Progenitor cell of endocrine pancreas (in vitro differentiated cells): ENCODE results near the gene HTR1D. TPM values are rescaled to one million over a fixed set of nuclear protein-coding genes. Genes with fewer than 3 reads are reported as not detected.

Experiments
- DNase-seq: peaks from one replicate; pipeline ENCODE4 v3.0.0; 2021; ENCODE audit warnings: low spot score; ENCODE audit not compliant: unreplicated experiment
- H3K27ac Mint-ChIP-seq: 2 replicates; pipeline ENCODE4 v1.8.0; 2021; ENCODE audit warnings: mild to moderate bottlenecking, moderate library complexity, mixed read lengths
- H3K27me3 Mint-ChIP-seq: 2 replicates; pipeline ENCODE4 v1.8.0; 2021; ENCODE audit warnings: mixed read lengths
- H3K36me3 Mint-ChIP-seq: 2 replicates; pipeline ENCODE4 v1.8.0; 2022; ENCODE audit warnings: mixed read lengths; ENCODE audit not compliant: insufficient read depth
- H3K4me1 Mint-ChIP-seq: 2 replicates; pipeline ENCODE4 v1.8.0; 2021; ENCODE audit warnings: low read depth, mixed read lengths
- H3K4me3 Mint-ChIP-seq: 2 replicates; pipeline ENCODE4 v1.8.0; 2021; ENCODE audit warnings: low read depth, mild to moderate bottlenecking, moderate library complexity, mixed read lengths
- H3K9me3 Mint-ChIP-seq: 2 replicates; pipeline ENCODE4 v1.8.0; 2021; ENCODE audit warnings: low read depth, mixed read lengths
- CTCF ChIP-seq: fragments of 200-600 bp; sonication (generic); IDR thresholded peaks from one replicate; pipeline ENCODE4 v1.5.0; 2021; ENCODE audit warnings: antibody characterized with exemption, mild to moderate bottlenecking; ENCODE audit not compliant: unreplicated experiment
- total RNA-seq: library from RNA; stranded (reverse); gene quantifications from 2 replicates; pipeline ENCODE4 v1.2.1, GENCODE V29; 2021

Gene HTR1D
- total RNA-seq, 1 donor from 2014 or later = 0.31 TPM

GRCh38 chr1:23249787-23250454 lies 32.6 kb upstream of the HTR1D start:
- Mint-ChIP-seq H3K4me3 (no peak overlapping the region), H3K9me3 (peaks cover 7% of the 10 kb centered on the region), H3K36me3 (peaks cover 2% of the 10 kb centered on the region), H3K27ac (no peak overlapping the region), H3K4me1 (no peaks in the 10 kb centered on the region), H3K27me3 (no peaks in the 10 kb centered on the region)
- no peak for DNase-seq
- no peak for TF ChIP-seq CTCF

- peaks cover 2% of the 10 kb centered on the region for H3K36me3 Mint-ChIP-seq
- TF ChIP-seq CTCF = no peak
- peaks cover 7% of the 10 kb centered on the region for H3K9me3 Mint-ChIP-seq
- H3K27me3 Mint-ChIP-seq = no peaks in the 10 kb centered on the region
- H3K4me3 Mint-ChIP-seq = no peak overlapping the region
- no peak overlapping the region for H3K27ac Mint-ChIP-seq
- DNase-seq = no peak
- no peaks in the 10 kb centered on the region for H3K4me1 Mint-ChIP-seq
Observed at GRCh38 chr1:23247276-23247675, 30.0 kb upstream of the HTR1D start.

GRCh38 chr1:23246274-23246673 lies 29.0 kb upstream of the HTR1D start:
- Mint-ChIP-seq H3K36me3 (peaks cover 2% of the 10 kb centered on the region), H3K27ac (no peak overlapping the region), H3K4me1 (no peaks in the 10 kb centered on the region), H3K9me3 (peaks cover 7% of the 10 kb centered on the region), H3K27me3 (no peaks in the 10 kb centered on the region), H3K4me3 (no peak overlapping the region)
- TF ChIP-seq CTCF = no peak
- no peak for DNase-seq

- DNase-seq = no peak
- Mint-ChIP-seq H3K27ac (no peak overlapping the region), H3K9me3 (no peaks in the 10 kb centered on the region), H3K4me1 (no peaks in the 10 kb centered on the region), H3K4me3 (no peak overlapping the region), H3K36me3 (no peaks in the 10 kb centered on the region), H3K27me3 (no peaks in the 10 kb centered on the region)
- no peak for TF ChIP-seq CTCF
Observed at GRCh38 chr1:23244256-23244761, 27.0 kb upstream of the HTR1D start.

GRCh38 chr1:23242414-23242813 lies 25.1 kb upstream of the HTR1D start:
- no peaks in the 10 kb centered on the region for H3K27me3 Mint-ChIP-seq
- TF ChIP-seq CTCF = no peak
- H3K9me3 Mint-ChIP-seq = no peaks in the 10 kb centered on the region
- no peak for DNase-seq
- H3K4me3 Mint-ChIP-seq = no peak overlapping the region
- H3K27ac Mint-ChIP-seq = no peak overlapping the region
- H3K4me1 Mint-ChIP-seq = no peaks in the 10 kb centered on the region
- H3K36me3 Mint-ChIP-seq = no peaks in the 10 kb centered on the region
